ENCODE data around the gene GPHN. TPM values are rescaled to one million over a fixed set of nuclear protein-coding genes. Genes with fewer than 3 reads are reported as not detected.

GPHN gene
- total and polyA plus RNA-seq, 2 donors from 2014 or later, result 35.4 to 62.0 TPM

- no peak overlapping the region for H3K27ac ChIP-seq (ENCODE audit: low read depth in 2 of 2, low read length in 2 of 2)
- no peak overlapping the region for H3K9ac ChIP-seq (ENCODE audit: low read length in 3 of 3)
- H3K27me3 ChIP-seq (ENCODE audit: control insufficient read depth, insufficient read depth, low read length), result no peaks in the 10 kb centered on the region
- no peaks in the 10 kb centered on the region for H3K36me3 ChIP-seq (ENCODE audit: control insufficient read depth in 2 of 3, insufficient read depth in 3 of 3, low read length in 3 of 3)
- DNase-seq (no peak), FAIRE-seq (no peak)
- H3K4me3 ChIP-seq (ENCODE audit: low read length in 3 of 3), result no peak overlapping the region
- intact Hi-C loops (cut with DNase I), result no loop called here
- H3K9me3 ChIP-seq (ENCODE audit: control insufficient read depth in 2 of 3, insufficient read depth in 1 of 3, low read length in 3 of 3), result no peaks in the 10 kb centered on the region
- no peak for TF ChIP-seq CTCF (IDR thresholded peaks at IDR 0.05; ENCODE audit: borderline replicate concordance, extremely low read depth, insufficient read depth)
- no peaks in the 10 kb centered on the region for H3K4me1 ChIP-seq (ENCODE audit: control insufficient read depth in 2 of 3, insufficient read depth in 2 of 3, low read depth in 1 of 3, low read length in 3 of 3)
Measured at GRCh38 chr14:67187826-67188225, 679.9 kb downstream of the GPHN start.

- Histone ChIP-seq H3K9me3 (ENCODE audit: control insufficient read depth in 2 of 3, insufficient read depth in 1 of 3, low read length in 3 of 3) (no peaks in the 10 kb centered on the region), H3K27me3 (ENCODE audit: control insufficient read depth, insufficient read depth, low read length) (no peaks in the 10 kb centered on the region), H3K27ac (ENCODE audit: low read depth in 2 of 2, low read length in 2 of 2) (no peak overlapping the region), H3K4me3 (ENCODE audit: low read length in 3 of 3) (no peak overlapping the region), H3K4me1 (ENCODE audit: control insufficient read depth in 2 of 3, insufficient read depth in 2 of 3, low read depth in 1 of 3, low read length in 3 of 3) (no peaks in the 10 kb centered on the region), H3K9ac (ENCODE audit: low read length in 3 of 3) (no peak overlapping the region), H3K36me3 (ENCODE audit: control insufficient read depth in 2 of 3, insufficient read depth in 3 of 3, low read length in 3 of 3) (no peaks in the 10 kb centered on the region)
- DNase-seq (no peak), FAIRE-seq (no peak)
- TF ChIP-seq CTCF (IDR thresholded peaks at IDR 0.05; ENCODE audit: borderline replicate concordance, extremely low read depth, insufficient read depth), result no peak
- intact Hi-C loops (cut with DNase I), result no loop called here
Measured at GRCh38 chr14:67188326-67188725, 680.4 kb downstream of the GPHN start.

GRCh38 chr14:67191768-67192290, 683.9 kb downstream of the GPHN start:
- Histone ChIP-seq H3K9ac (ENCODE audit: low read length in 3 of 3) (no peak overlapping the region), H3K9me3 (ENCODE audit: control insufficient read depth in 2 of 3, insufficient read depth in 1 of 3, low read length in 3 of 3) (no peaks in the 10 kb centered on the region), H3K27ac (ENCODE audit: low read depth in 2 of 2, low read length in 2 of 2) (no peak overlapping the region), H3K36me3 (ENCODE audit: control insufficient read depth in 2 of 3, insufficient read depth in 3 of 3, low read length in 3 of 3) (no peaks in the 10 kb centered on the region), H3K4me3 (ENCODE audit: low read length in 3 of 3) (no peak overlapping the region), H3K4me1 (ENCODE audit: control insufficient read depth in 2 of 3, insufficient read depth in 2 of 3, low read depth in 1 of 3, low read length in 3 of 3) (no peaks in the 10 kb centered on the region), H3K27me3 (ENCODE audit: control insufficient read depth, insufficient read depth, low read length) (no peaks in the 10 kb centered on the region)
- intact Hi-C loops (cut with DNase I), result no loop called here
- DNase-seq, result no peak
- FAIRE-seq, result no peak
- TF ChIP-seq CTCF (IDR thresholded peaks at IDR 0.05; ENCODE audit: borderline replicate concordance, extremely low read depth, insufficient read depth), result no peak

GRCh38 chr14:67192366-67192765, 684.4 kb downstream of the GPHN start:
- H3K4me3 ChIP-seq (ENCODE audit: low read length in 3 of 3), result no peak overlapping the region
- H3K27ac ChIP-seq (ENCODE audit: low read depth in 2 of 2, low read length in 2 of 2), result no peak overlapping the region
- TF ChIP-seq CTCF (IDR thresholded peaks at IDR 0.05; ENCODE audit: borderline replicate concordance, extremely low read depth, insufficient read depth), result no peak
- H3K9ac ChIP-seq (ENCODE audit: low read length in 3 of 3), result no peak overlapping the region
- no peak for DNase-seq
- no peaks in the 10 kb centered on the region for H3K9me3 ChIP-seq (ENCODE audit: control insufficient read depth in 2 of 3, insufficient read depth in 1 of 3, low read length in 3 of 3)
- no peaks in the 10 kb centered on the region for H3K27me3 ChIP-seq (ENCODE audit: control insufficient read depth, insufficient read depth, low read length)
- H3K36me3 ChIP-seq (ENCODE audit: control insufficient read depth in 2 of 3, insufficient read depth in 3 of 3, low read length in 3 of 3), result no peaks in the 10 kb centered on the region
- no peaks in the 10 kb centered on the region for H3K4me1 ChIP-seq (ENCODE audit: control insufficient read depth in 2 of 3, insufficient read depth in 2 of 3, low read depth in 1 of 3, low read length in 3 of 3)
- intact Hi-C loops (cut with DNase I), result no loop called here
- no peak for FAIRE-seq

Measured in kidney (tissue), 14 donors.